IMR-90 (cell line): Measurements from ENCODE around the gene NAT14. TPM values are rescaled to one million over a fixed set of nuclear protein-coding genes. Genes with fewer than 3 reads are reported as not detected.

ENCODE experiments used
- ATAC-seq: fragments of 200-7000 bp; cut with Tn5 transposase; 2 replicates; pipeline ENCODE4 v1.9.1; 2020; ENCODE audit warnings: low read depth, mild to moderate bottlenecking, moderate library complexity
- BruUV-seq: library from RNA; stranded (reverse); fragments of 400-500 nt; replicated peaks from 2 replicates; lab custom pipeline; 2021; lab: Mats Ljungman, UMichigan
- CTCF ChIA-PET: fragments of 300-600 bp; formaldehyde crosslinking; extraction: SDS; loops from one replicate; lab custom pipeline; 2021; ENCODE audit warnings: antibody characterized with exemption; lab: Yijun Ruan, JAX
- POLR2A ChIA-PET: fragments of 300-600 bp; sonication (Branson Sonifier 250); formaldehyde crosslinking; loops from one replicate; lab custom pipeline; 2022; ENCODE audit warnings: antibody characterized with exemption; ENCODE audit not compliant: unreplicated experiment; lab: Charles Lee
- DNase-seq: peaks from one replicate; pipeline ENCODE4 v3.0.0; 2013
- H2AFZ ChIP-seq: replicated peaks from 2 replicates; pipeline ENCODE3; 2013; ENCODE audit warnings: low read length, mild to moderate bottlenecking; ENCODE audit not compliant: poor library complexity
- H2AK5ac ChIP-seq: 2 replicates; pipeline ENCODE4 v1.6.1; 2013; ENCODE audit warnings: low read depth, low read length, inconsistent platforms
- H2AK9ac ChIP-seq: replicated peaks from 2 replicates; pipeline ENCODE3; 2013; ENCODE audit warnings: mild to moderate bottlenecking, low read depth, low read length, moderate library complexity; ENCODE audit not compliant: poor library complexity
- H2BK120ac ChIP-seq: 2 replicates; pipeline ENCODE4 v1.6.1; 2013; ENCODE audit warnings: low read depth, low read length, inconsistent platforms
- H2BK15ac ChIP-seq: 3 replicates; pipeline ENCODE4 v1.6.1; 2013; ENCODE audit warnings: low read depth, low read length, inconsistent platforms
- H2BK20ac ChIP-seq: 2 replicates; pipeline ENCODE4 v1.6.1; 2013; ENCODE audit warnings: low read depth, mild to moderate bottlenecking, inconsistent platforms, low read length, moderate library complexity
- H2BK5ac ChIP-seq: 2 replicates; pipeline ENCODE4 v1.6.1; 2013; ENCODE audit warnings: mild to moderate bottlenecking, low read depth, low read length, inconsistent platforms; ENCODE audit not compliant: poor library complexity, severe bottlenecking
- H3K14ac ChIP-seq: replicated peaks from 2 replicates; pipeline ENCODE4 v1.6.1; 2013; ENCODE audit warnings: low read depth, low read length, inconsistent platforms
- H3K18ac ChIP-seq: 2 replicates; pipeline ENCODE4 v1.6.1; 2013; ENCODE audit warnings: low read depth, low read length, control low read depth
- H3K23ac ChIP-seq: 2 replicates; pipeline ENCODE4 v1.6.1; 2013; ENCODE audit warnings: low read depth, low read length, inconsistent platforms
- H3K27ac ChIP-seq: 2 replicates; pipeline ENCODE4 v1.5.1; 2013; ENCODE audit warnings: mild to moderate bottlenecking, control low read depth, low read length; ENCODE audit not compliant: insufficient read depth
- H3K27me3 ChIP-seq: 2 replicates; pipeline ENCODE4 v1.6.1; 2013; ENCODE audit warnings: low read length; ENCODE audit not compliant: control insufficient read depth, insufficient read depth
- H3K36me3 ChIP-seq: 2 replicates; pipeline ENCODE4 v1.6.1; 2013; ENCODE audit warnings: low read length, mixed read lengths; ENCODE audit not compliant: control insufficient read depth, insufficient read depth
- H3K4ac ChIP-seq: 2 replicates; pipeline ENCODE4 v1.6.1; 2013; ENCODE audit warnings: low read depth, low read length, inconsistent platforms
- H3K4me1 ChIP-seq: 2 replicates; pipeline ENCODE4 v1.6.1; 2013; ENCODE audit warnings: low read length, mixed read lengths; ENCODE audit not compliant: control insufficient read depth, insufficient read depth
- H3K4me2 ChIP-seq: 2 replicates; pipeline ENCODE4 v1.6.1; 2013; ENCODE audit warnings: low read depth, mild to moderate bottlenecking, control low read depth, low read length, moderate library complexity
- H3K4me3 ChIP-seq: 2 replicates; pipeline ENCODE4 v1.5.1; 2013; ENCODE audit warnings: low read depth, mild to moderate bottlenecking, control low read depth, low read length, moderate library complexity; ENCODE audit not compliant: insufficient read depth
- H3K56ac ChIP-seq: 2 replicates; pipeline ENCODE4 v1.6.1; 2013; ENCODE audit warnings: low read length, inconsistent platforms; ENCODE audit not compliant: insufficient read depth; ENCODE audit errors: extremely low read depth
- H3K79me1 ChIP-seq, 2 experiments: 2 replicates each; pipeline ENCODE4 v1.6.1; 2013; ENCODE audit warnings: low read length in 2 of 2, inconsistent platforms in 1 of 2, low read depth in 1 of 2
- H3K9ac ChIP-seq: 2 replicates; pipeline ENCODE4 v1.6.1; 2013; ENCODE audit warnings: low read depth, low read length, control low read depth
- H3K9me1 ChIP-seq: 2 replicates; pipeline ENCODE4 v1.6.1; 2013; ENCODE audit warnings: low read length, inconsistent platforms; ENCODE audit not compliant: insufficient read depth
- H3K9me3 ChIP-seq: 2 replicates; pipeline ENCODE4 v1.6.1; 2013; ENCODE audit warnings: low read length; ENCODE audit not compliant: control insufficient read depth, insufficient read depth
- H4K20me1 ChIP-seq: 2 replicates; pipeline ENCODE4 v1.6.1; 2013; ENCODE audit warnings: low read length, inconsistent platforms; ENCODE audit not compliant: insufficient read depth
- H4K5ac ChIP-seq: 2 replicates; pipeline ENCODE4 v1.6.1; 2013; ENCODE audit warnings: mild to moderate bottlenecking, low read depth, low read length, control low read depth
- H4K8ac ChIP-seq, 2 experiments: 2 replicates each; pipeline ENCODE4 v1.6.1; 2013; ENCODE audit warnings: low read depth in 2 of 2, low read length in 2 of 2, control low read depth in 1 of 2, inconsistent platforms in 1 of 2
- H4K91ac ChIP-seq: 2 replicates; pipeline ENCODE4 v1.6.1; 2013; ENCODE audit warnings: low read depth, low read length, inconsistent platforms; ENCODE audit not compliant: insufficient read depth
- BHLHE40 ChIP-seq: fragments of 150-350 bp; IDR thresholded peaks from 2 replicates; pipeline ENCODE4 v1.6.1; 2016; ENCODE audit warnings: mild to moderate bottlenecking, low read depth, low read length
- CEBPB ChIP-seq: IDR thresholded peaks from 2 replicates; pipeline ENCODE4 v1.6.1; 2012; ENCODE audit warnings: low read depth, low read length, improper control_type of control experiment
- CHD1 ChIP-seq: IDR thresholded peaks from 2 replicates; pipeline ENCODE4 v1.6.1; 2012; ENCODE audit warnings: low read depth, low read length, improper control_type of control experiment
- CTCF ChIP-seq: conservative IDR thresholded peaks from 2 replicates; pipeline ENCODE4 v1.5.1; 2012; ENCODE audit warnings: mild to moderate bottlenecking, low read depth, low read length, improper control_type of control experiment
- ELK1 ChIP-seq: fragments of 150-350 bp; IDR thresholded peaks from 2 replicates; pipeline ENCODE4 v1.6.1; 2016; ENCODE audit warnings: low read depth, mild to moderate bottlenecking, low read length, moderate library complexity, borderline replicate concordance
- FOS ChIP-seq: fragments of 150-350 bp; IDR thresholded peaks from 2 replicates; pipeline ENCODE4 v1.6.1; 2016; ENCODE audit warnings: low read depth, low read length
- MAFK ChIP-seq: IDR thresholded peaks from 2 replicates; pipeline ENCODE4 v1.6.1; 2012; ENCODE audit warnings: low read depth, low read length, improper control_type of control experiment
- MXI1 ChIP-seq: IDR thresholded peaks from 2 replicates; pipeline ENCODE4 v1.6.1; 2012; ENCODE audit warnings: low read depth, mild to moderate bottlenecking, low read length, moderate library complexity, borderline replicate concordance
- NFE2L2 ChIP-seq: fragments of 150-350 bp; IDR thresholded peaks from 2 replicates; pipeline ENCODE4 v1.6.1; 2016; ENCODE audit warnings: low read depth, mild to moderate bottlenecking, low read length
- POLR2A ChIP-seq: IDR thresholded peaks from 2 replicates; pipeline ENCODE4 v1.6.1; 2012; ENCODE audit warnings: mild to moderate bottlenecking, low read depth, low read length
- RAD21 ChIP-seq: IDR thresholded peaks from 2 replicates; pipeline ENCODE4 v1.6.1; 2012; ENCODE audit warnings: low read length, improper control_type of control experiment
- RCOR1 ChIP-seq: IDR thresholded peaks from 2 replicates; pipeline ENCODE4 v1.6.1; 2012; ENCODE audit warnings: mild to moderate bottlenecking, low read length, improper control_type of control experiment; ENCODE audit not compliant: insufficient replicate concordance
- RFX5 ChIP-seq: IDR thresholded peaks from 2 replicates; pipeline ENCODE4 v1.8.0; 2012; ENCODE audit warnings: low read depth, mild to moderate bottlenecking, low read length, moderate library complexity
- SMC3 ChIP-seq: fragments of 150-350 bp; IDR thresholded peaks from 2 replicates; pipeline ENCODE4 v1.6.1; 2016; ENCODE audit warnings: low read depth, mild to moderate bottlenecking, antibody characterized with exemption, low read length, moderate library complexity
- USF2 ChIP-seq: fragments of 150-350 bp; IDR thresholded peaks from 2 replicates; pipeline ENCODE4 v1.6.1; 2017; ENCODE audit warnings: mild to moderate bottlenecking, antibody characterized with exemption, low read length, low read depth
- WGBS, 2 experiments: methylation state at CpG; one replicate each; pipeline versions ENCODE4 v1.1.5 to v1.1.7; 2013; ENCODE audit warnings: missing lambda C conversion rate in 2 of 2; ENCODE audit not compliant: insufficient read length in 1 of 2; ENCODE audit errors: extremely low coverage in 2 of 2; 5-methylcytosine and 5-hydroxymethylcytosine counted together
- dilution Hi-C: fragments of 300-500 bp; cut with HindIII; formaldehyde crosslinking; loops from one replicate; pipeline ENCODE4 v1.14.3; 2018; ENCODE audit warnings: low sequenced_read_pairs; ENCODE audit not compliant: unreplicated experiment
- in situ Hi-C: fragments of 300-500 bp; cut with MboI; formaldehyde crosslinking; loops from 3 replicates; pipeline ENCODE4 v1.14.3; 2019; ENCODE audit warnings: low sequenced_read_pairs, inconsistent platforms, mixed read lengths
- intact Hi-C: fragments of 100-400 bp; cut with micrococcal nuclease; formaldehyde crosslinking; loops from 2 replicates; pipeline ENCODE4 v1.10.0; 2022
- polyA plus RNA-seq, 3 experiments: library from polyadenylated mRNA; depleted of rRNA; stranded (reverse); fragments of >200 nt; gene quantifications; 2 replicates each; pipeline ENCODE4 v1.2.3, GENCODE V29; 2012; ENCODE audit warnings: low replicate concordance in 1 of 3
- total RNA-seq: library from RNA; depleted of rRNA; stranded (reverse); fragments of >200 nt; gene quantifications from 2 replicates; pipeline ENCODE4 v1.2.3, GENCODE V29; 2012

Gene NAT14
- total and polyA plus RNA-seq, 2 of the 4 experiments (the other 2 are of a cell fraction): 4.3 to 41.2 TPM

GRCh38 chr19:55479045-55479444 is 5.9 kb upstream of the NAT14 start:
- TF ChIP-seq POLR2A: no peak
- TF ChIP-seq NFE2L2: no peak
- TF ChIP-seq BHLHE40: no peak
- no peak for TF ChIP-seq CHD1
- no peak for TF ChIP-seq RFX5
- TF ChIP-seq FOS: no peak
- TF ChIP-seq ELK1: no peak
- no peak for TF ChIP-seq RCOR1
- no peak for TF ChIP-seq RAD21
- no peak for TF ChIP-seq CTCF
- TF ChIP-seq USF2: no peak
- TF ChIP-seq MAFK: no peak
- TF ChIP-seq SMC3: no peak
- no peak for TF ChIP-seq CEBPB
- TF ChIP-seq MXI1: no peak
- H3K23ac ChIP-seq: no peak overlapping the region
- DNase-seq: no peak

More at GRCh38 chr19:55479045-55479444, 5.9 kb upstream of the NAT14 start:
- Histone ChIP-seq H3K27me3 (no peaks in the 10 kb centered on the region), H2BK120ac (no peak overlapping the region), H3K4me3 (no peak overlapping the region), H3K18ac (no peak overlapping the region), H2AFZ (no peak overlapping the region), H3K4ac (no peak overlapping the region), H2AK5ac (no peak overlapping the region), H2AK9ac (no peak overlapping the region), H3K14ac (no peak overlapping the region), H3K56ac (no peak overlapping the region), H2BK15ac (no peak overlapping the region), H3K36me3 (peaks cover 12% of the 10 kb centered on the region; the same call in 1 of the 2 replicates), H4K8ac (no peak overlapping the region), H3K4me1 (peaks cover 9% of the 10 kb centered on the region), H3K27ac (no peak overlapping the region), H2BK20ac (no peak overlapping the region), H2BK5ac (no peak overlapping the region), H3K9me1 (peaks cover 18% of the 10 kb centered on the region), H3K9ac (no peak overlapping the region), H3K4me2 (no peak overlapping the region), H3K79me1 (peaks cover 14 to 42% of the 10 kb centered on the region in 2 experiments), H4K5ac (no peak overlapping the region), H4K91ac (no peak overlapping the region), H3K9me3 (no peaks in the 10 kb centered on the region), H4K20me1 (no peaks in the 10 kb centered on the region; the same call in 1 of the 2 replicates)
- WGBS, 2 experiments: 77% methylated on average over 11 of the region's 17 CpGs; no CpG with 5 or more reads in 1 of the 2 experiments
- ATAC-seq: no peak
- BruUV-seq: no TSS peak
- ChIA-PET CTCF (no interaction called here), POLR2A (no interaction called here)
- intact Hi-C loops: no loop called here
- in situ Hi-C loops: loop anchor here (25.0 kb wide), 1 partner anchor 1017 kb away; the partner anchor contains the start of genes CDC42EP5 and LENG9
- dilution Hi-C loops: no loop called here
